Mesodermal cell (in vitro differentiated cells): ENCODE results near the gene KRTAP4-12.
"Not testable (repeated sequence)": the region's sequence is repeated elsewhere in the genome, so short reads cannot be mapped to it uniquely, and the experiment has no call there.

Source experiments
- H3K27ac ChIP-seq: 2 replicates; pipeline ENCODE4 v1.7.0; 2013; ENCODE audit warnings: mild to moderate bottlenecking, low read depth, low read length, moderate library complexity; ENCODE audit not compliant: severe bottlenecking
- H3K36me3 ChIP-seq: 2 replicates; pipeline ENCODE4 v1.7.1; 2013; ENCODE audit warnings: mild to moderate bottlenecking, low read length, moderate library complexity; ENCODE audit not compliant: control insufficient read depth, insufficient read depth
- H3K4me1 ChIP-seq: one replicate; pipeline ENCODE4 v1.7.1; 2013; ENCODE audit warnings: mild to moderate bottlenecking, low read length; ENCODE audit not compliant: insufficient read depth, control insufficient read depth, poor library complexity, severe bottlenecking
- H3K4me3 ChIP-seq: 2 replicates; pipeline ENCODE4 v1.7.0; 2013; ENCODE audit warnings: low read length, control low read depth, mild to moderate bottlenecking; ENCODE audit not compliant: insufficient read depth, poor library complexity, severe bottlenecking; ENCODE audit errors: extremely low read depth
- H3K9me3 ChIP-seq: 2 replicates; pipeline ENCODE4 v1.7.1; 2013; ENCODE audit warnings: mild to moderate bottlenecking, low read length, moderate library complexity; ENCODE audit not compliant: control insufficient read depth
- WGBS, 2 experiments: methylation state at CpG; one replicate each; pipeline ENCODE4 v1.1.5; 2013; ENCODE audit warnings: missing lambda C conversion rate in 2 of 2; ENCODE audit not compliant: insufficient coverage in 2 of 2; 5-methylcytosine and 5-hydroxymethylcytosine counted together

The KRTAP4-12 gene

DNA sequence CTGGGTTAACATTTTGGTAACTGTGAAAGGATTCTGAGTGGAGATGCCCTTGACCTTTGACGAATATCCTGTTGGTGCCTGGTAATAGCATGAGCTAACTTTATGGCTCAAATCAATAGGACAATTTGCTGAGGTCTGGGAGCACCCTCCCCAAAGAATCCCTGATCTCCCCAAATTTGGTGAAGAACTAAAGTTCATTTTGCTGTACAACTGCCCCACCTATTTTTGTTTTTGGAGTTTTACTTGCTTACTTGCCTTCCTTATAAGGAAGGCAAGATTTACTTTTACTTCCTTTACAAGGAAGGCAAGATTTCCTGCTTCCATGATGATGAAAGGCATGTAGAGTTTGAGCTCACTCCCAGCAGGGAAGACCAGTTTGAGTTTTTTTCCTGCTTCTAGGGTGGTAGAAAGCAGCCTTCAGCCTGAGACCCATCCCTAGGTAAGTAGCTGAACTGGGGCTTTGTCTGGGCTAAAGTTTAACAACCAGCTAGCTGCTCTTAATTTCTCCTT is 16.0 kb downstream of the KRTAP4-12 start:
- H3K36me3 ChIP-seq, result no peaks in the 10 kb centered on the region
- H3K4me3 ChIP-seq, result no peak overlapping the region
- H3K9me3 ChIP-seq, result peaks cover 7% of the 10 kb centered on the region
- peaks cover 6% of the 10 kb centered on the region for H3K4me1 ChIP-seq
- H3K27ac ChIP-seq, result no peak overlapping the region
- no CpG with 5 or more reads among the region's 1 CpG for WGBS, 2 experiments

- not testable (repeated sequence) for H3K36me3 ChIP-seq, H3K4me1 ChIP-seq, H3K27ac ChIP-seq, H3K4me3 ChIP-seq, H3K9me3 ChIP-seq
- WGBS, 2 experiments, result 75 to 80% methylated on average over 9 of the region's 10 CpGs
Measured at GRCh38 chr17:41105347-41105746, 18.6 kb downstream of the KRTAP4-12 start, which contains the start of gene KRTAP4-9. KRTAP4-9 (plus strand) TSS chr17:41105389; CDS start chr17:41105389, 0 bp downstream.

DNA sequence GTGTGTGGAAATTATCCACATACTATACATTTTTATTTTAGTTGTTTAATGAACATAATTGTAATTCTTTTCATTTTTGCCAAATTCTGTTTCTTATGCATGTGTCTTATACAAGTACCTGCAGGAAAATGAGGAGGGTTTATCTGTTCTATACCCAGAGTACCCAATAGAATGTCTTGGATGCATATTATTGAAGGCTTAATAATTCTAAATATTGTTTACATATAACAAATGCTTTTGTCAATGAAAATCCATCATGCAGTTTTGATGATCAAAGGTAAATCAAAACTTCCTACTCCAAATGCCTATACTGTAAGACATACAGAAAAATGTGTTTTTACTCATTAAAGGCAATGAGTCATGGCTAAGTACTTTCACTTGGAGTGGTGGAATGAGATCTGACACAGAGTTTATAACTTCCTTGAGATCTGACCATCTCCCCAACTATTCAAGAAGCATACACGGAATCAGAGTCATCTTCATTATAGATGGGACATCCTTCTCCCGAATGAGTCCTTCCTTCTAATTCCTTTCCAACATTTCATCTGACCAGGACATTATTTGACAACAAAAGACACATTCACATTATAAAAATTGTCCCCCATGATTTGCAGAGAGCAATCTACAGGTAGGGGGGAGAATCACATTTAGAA is 19.5 kb downstream of the KRTAP4-12 start:
- not testable (repeated sequence) for H3K9me3 ChIP-seq, H3K27ac ChIP-seq, H3K4me1 ChIP-seq, H3K36me3 ChIP-seq, H3K4me3 ChIP-seq
- WGBS, 2 experiments, result no CpG with 5 or more reads among the region's 2 CpGs

GRCh38 chr17:41103896-41104295 is 20.1 kb downstream of the KRTAP4-12 start:
- peaks cover 6% of the 10 kb centered on the region for H3K4me1 ChIP-seq
- WGBS, 2 experiments, result 80% methylated on average over 1 of the region's 1 CpG; no CpG with 5 or more reads in 1 of the 2 experiments
- no peaks in the 10 kb centered on the region for H3K36me3 ChIP-seq
- H3K4me3 ChIP-seq, result no peak overlapping the region
- H3K27ac ChIP-seq, result no peak overlapping the region
- peaks cover 7% of the 10 kb centered on the region for H3K9me3 ChIP-seq

- WGBS, 2 experiments, result 57 to 58% methylated on average over 7 to 9 of the region's 10 CpGs
- peaks cover 6% of the 10 kb centered on the region for H3K4me1 ChIP-seq
- H3K4me3 ChIP-seq, result no peak within 1 kb of the TSS
- no peak within 1 kb of the TSS for H3K27ac ChIP-seq
- no peaks in the 10 kb centered on the region for H3K9me3 ChIP-seq
- H3K36me3 ChIP-seq, result no peaks in the 10 kb centered on the region
Measured at GRCh38 chr17:41101586-41102259, 22.3 kb downstream of the KRTAP4-12 start, which contains the start of gene KRTAP4-16. KRTAP4-16 (minus strand) TSS chr17:41102209; CDS start chr17:41102209, 0 bp downstream.

DNA sequence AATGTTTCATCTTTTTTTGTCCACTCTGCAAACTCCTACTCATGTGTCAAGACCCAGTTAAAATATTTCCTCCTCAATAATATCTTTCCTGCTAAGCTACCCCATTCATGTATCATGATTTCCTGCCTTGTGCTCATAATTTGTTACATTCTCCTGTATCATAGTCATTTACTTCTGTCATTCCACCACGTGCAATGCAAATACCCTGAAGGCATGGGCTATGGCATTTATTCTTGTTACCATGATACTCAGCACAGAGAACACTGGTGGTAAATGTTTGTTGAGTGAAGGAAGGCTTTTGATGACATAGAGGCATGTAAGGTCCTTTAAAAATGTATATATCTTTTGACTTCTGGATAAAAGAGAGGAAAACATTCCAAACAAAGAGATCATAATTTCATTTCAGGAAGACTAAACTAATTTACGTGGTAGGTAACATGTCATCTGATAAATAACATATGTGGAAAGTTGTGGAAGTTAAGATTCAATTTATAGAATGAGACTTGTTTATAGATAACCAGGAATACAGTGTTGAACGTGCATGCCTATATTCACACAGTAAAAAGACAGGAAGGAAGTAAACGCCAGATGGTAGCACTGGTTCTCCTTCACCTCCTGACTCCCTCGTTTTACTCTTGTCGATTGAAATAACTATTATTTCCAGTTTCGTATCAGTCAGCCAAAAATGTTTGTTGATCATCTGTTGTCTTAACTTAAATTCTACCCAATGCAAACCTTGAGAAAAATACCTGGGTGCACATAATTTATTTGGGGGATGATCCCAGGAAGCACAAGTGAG is 24.1 kb downstream of the KRTAP4-12 start:
- 90 to 93% methylated on average over 2 to 3 of the region's 7 CpGs for WGBS, 2 experiments
- not testable (repeated sequence) for H3K36me3 ChIP-seq, H3K4me3 ChIP-seq, H3K4me1 ChIP-seq, H3K9me3 ChIP-seq
- peak overlapping the region; percentile 16 for H3K27ac ChIP-seq

GRCh38 chr17:41098481-41098880 is 25.5 kb downstream of the KRTAP4-12 start:
- Histone ChIP-seq H3K4me3 (no peak overlapping the region), H3K9me3 (peaks cover 4% of the 10 kb centered on the region), H3K36me3 (no peaks in the 10 kb centered on the region), H3K4me1 (no peaks in the 10 kb centered on the region), H3K27ac (no peak overlapping the region)
- WGBS, 2 experiments, result 97% methylated on average over 4 of the region's 6 CpGs; no CpG with 5 or more reads in 1 of the 2 experiments

DNA sequence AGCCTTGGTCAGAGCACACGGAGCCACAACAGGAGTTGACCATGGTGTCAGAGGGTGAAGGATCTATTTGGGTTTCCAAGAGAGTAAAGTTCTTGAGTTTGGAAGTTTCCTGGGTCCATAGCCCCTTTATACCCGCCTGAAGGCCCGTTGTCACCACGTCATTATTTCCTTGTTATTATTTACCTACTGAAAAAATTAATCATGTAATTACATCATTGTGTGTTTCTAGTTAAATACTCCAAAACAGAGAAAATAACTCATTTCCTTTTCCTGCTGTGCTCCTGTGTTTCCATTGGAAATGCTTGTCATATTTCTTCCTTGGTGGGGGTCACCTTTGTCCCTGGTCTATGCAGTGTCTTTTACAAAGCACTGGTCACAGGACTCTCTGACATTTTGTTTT is 25.9 kb downstream of the KRTAP4-12 start, which contains the start of gene KRTAP4-8:
Gene KRTAP4-8, minus strand, starts transcription at position 101 of the 400 bp plus-strand sequence. Its CDS starts 58 bp downstream, at position 43.
- 78 to 89% methylated on average over 1 of the region's 4 CpGs for WGBS, 2 experiments
- no peak within 1 kb of the TSS for H3K27ac ChIP-seq
- no peaks in the 10 kb centered on the region for H3K36me3 ChIP-seq
- no peaks in the 10 kb centered on the region for H3K4me1 ChIP-seq
- peaks cover 4% of the 10 kb centered on the region for H3K9me3 ChIP-seq
- H3K4me3 ChIP-seq, result no peak within 1 kb of the TSS

DNA sequence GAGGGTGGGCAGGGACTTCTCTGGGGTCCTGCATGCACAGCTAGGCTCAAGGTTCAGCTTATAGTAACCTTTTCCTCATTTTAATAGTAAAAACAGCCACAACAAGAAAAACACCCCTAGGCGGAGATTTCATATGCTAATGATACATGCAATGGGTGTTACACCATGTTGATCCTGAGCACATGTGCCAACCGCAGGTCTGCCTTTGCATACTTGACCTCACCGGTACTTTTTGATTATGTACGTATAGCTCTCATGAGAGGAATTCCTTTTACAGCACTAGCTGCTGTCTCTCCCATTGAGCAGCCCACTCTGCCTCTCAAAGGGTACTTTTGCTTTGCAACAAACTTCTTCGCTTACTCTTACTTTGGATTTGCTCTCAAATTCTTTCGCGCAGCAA is 27.9 kb downstream of the KRTAP4-12 start:
- WGBS, 2 experiments, result 90 to 91% methylated on average over 4 to 5 of the region's 7 CpGs
- no peaks in the 10 kb centered on the region for H3K36me3 ChIP-seq
- no peak overlapping the region for H3K4me3 ChIP-seq
- H3K27ac ChIP-seq, result no peak overlapping the region
- no peaks in the 10 kb centered on the region for H3K4me1 ChIP-seq
- peaks cover 4% of the 10 kb centered on the region for H3K9me3 ChIP-seq

DNA sequence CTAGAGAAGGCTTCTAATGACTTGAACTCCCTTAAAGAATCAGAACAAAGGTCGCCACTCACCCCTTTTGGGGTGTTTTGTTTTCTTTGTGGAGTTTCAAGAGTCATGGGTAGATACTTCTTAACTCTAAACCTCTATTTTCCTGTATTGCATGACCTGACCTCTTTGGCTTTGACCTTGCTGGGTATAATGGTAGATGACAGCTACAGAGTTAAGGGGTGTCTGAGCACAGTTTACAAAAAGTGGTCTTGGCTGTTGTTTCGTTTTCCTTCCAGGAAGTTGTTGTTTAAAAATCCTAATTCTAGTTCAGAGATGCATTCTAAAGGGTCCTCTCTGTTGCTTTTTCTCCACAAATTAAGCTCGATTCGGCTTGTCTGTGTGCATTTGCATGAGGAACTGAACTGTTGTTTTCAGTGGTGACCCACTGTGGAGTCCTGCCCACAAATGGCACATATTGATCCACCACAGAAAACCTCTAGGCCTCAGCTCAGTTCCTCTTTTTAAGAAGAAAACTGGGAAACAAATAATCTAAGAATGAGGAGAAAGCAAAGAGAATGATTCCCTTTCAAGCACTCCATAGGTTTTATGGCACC is 35.1 kb downstream of the KRTAP4-12 start:
- not testable (repeated sequence) for H3K27ac ChIP-seq, H3K4me1 ChIP-seq, H3K4me3 ChIP-seq, H3K9me3 ChIP-seq, H3K36me3 ChIP-seq
- WGBS, 2 experiments, result 17% methylated on average over 1 of the region's 4 CpGs; no CpG with 5 or more reads in 1 of the 2 experiments
